DND-41 (cell line): ENCODE data around the gene ADCY4.

Experiments
- ATAC-seq: fragments of 200-7000 bp; cut with Tn5 transposase; 3 replicates; pipeline ENCODE4 v1.9.1; 2021; ENCODE audit warnings: low read depth; ENCODE audit not compliant: insufficient read depth
- DNase-seq: peaks from one replicate; pipeline ENCODE4 v3.0.0-alpha.2; 2020
- H2AFZ ChIP-seq: 2 replicates; pipeline ENCODE4 v1.6.0; 2012; ENCODE audit warnings: low read depth, low read length
- H3K27ac ChIP-seq: 2 replicates; pipeline ENCODE4 v1.5.1; 2012; ENCODE audit warnings: low read length, inconsistent platforms
- H3K27me3 ChIP-seq: fragments of 200-600 bp; sonication (generic); 2 replicates; pipeline ENCODE4 v1.6.0; 2012; ENCODE audit warnings: low read length, mild to moderate bottlenecking, inconsistent platforms; ENCODE audit not compliant: insufficient read depth, poor library complexity
- H3K36me3 ChIP-seq: 2 replicates; pipeline ENCODE4 v1.5.1; 2012; ENCODE audit warnings: low read length, inconsistent platforms; ENCODE audit not compliant: insufficient read depth
- H3K4me1 ChIP-seq: 2 replicates; pipeline ENCODE4 v1.5.1; 2012; ENCODE audit warnings: mild to moderate bottlenecking, low read length; ENCODE audit not compliant: insufficient read depth
- H3K4me2 ChIP-seq: 2 replicates; pipeline ENCODE4 v1.6.0; 2012; ENCODE audit warnings: mild to moderate bottlenecking, moderate library complexity, low read length, inconsistent platforms; ENCODE audit not compliant: insufficient read depth
- H3K4me3 ChIP-seq, 2 experiments: fragments of 200-600 bp in 1 of 2; shearing (Covaris generic) in 1 of 2; 2 replicates each; pipeline ENCODE4 v1.5.1; 2012 to 2016; ENCODE audit warnings: inconsistent platforms in 2 of 2, low read length in 2 of 2, mild to moderate bottlenecking in 2 of 2, low read depth in 1 of 2, moderate library complexity in 1 of 2
- H3K79me2 ChIP-seq: 2 replicates; pipeline ENCODE4 v1.6.0; 2012; ENCODE audit warnings: low read length, inconsistent platforms; ENCODE audit not compliant: insufficient read depth
- H3K9ac ChIP-seq: 2 replicates; pipeline ENCODE4 v1.6.0; 2012; ENCODE audit warnings: low read depth, mild to moderate bottlenecking, inconsistent platforms, low read length, moderate library complexity
- H3K9me3 ChIP-seq: 2 replicates; pipeline ENCODE4 v1.5.1; 2012; ENCODE audit warnings: low read length, moderate library complexity, mild to moderate bottlenecking, inconsistent platforms; ENCODE audit not compliant: insufficient read depth, severe bottlenecking
- H4K20me1 ChIP-seq: 2 replicates; pipeline ENCODE4 v1.6.0; 2012; ENCODE audit warnings: low read length; ENCODE audit not compliant: insufficient read depth
- EZH2 ChIP-seq: IDR thresholded peaks from 3 replicates; pipeline ENCODE4 v1.6.1; 2012; ENCODE audit warnings: borderline replicate concordance, low read depth, mild to moderate bottlenecking, moderate library complexity, low read length, inconsistent platforms; ENCODE audit not compliant: severe bottlenecking
- TF ChIP-seq, protein P1 (sequence below): IDR thresholded peaks from 2 replicates; pipeline ENCODE4 v1.5.1; 2012; ENCODE audit warnings: borderline replicate concordance, low read length, moderate library complexity, mild to moderate bottlenecking; ENCODE audit not compliant: poor library complexity, severe bottlenecking; ENCODE audit errors: extremely low read depth

Gene ADCY4

DNA sequence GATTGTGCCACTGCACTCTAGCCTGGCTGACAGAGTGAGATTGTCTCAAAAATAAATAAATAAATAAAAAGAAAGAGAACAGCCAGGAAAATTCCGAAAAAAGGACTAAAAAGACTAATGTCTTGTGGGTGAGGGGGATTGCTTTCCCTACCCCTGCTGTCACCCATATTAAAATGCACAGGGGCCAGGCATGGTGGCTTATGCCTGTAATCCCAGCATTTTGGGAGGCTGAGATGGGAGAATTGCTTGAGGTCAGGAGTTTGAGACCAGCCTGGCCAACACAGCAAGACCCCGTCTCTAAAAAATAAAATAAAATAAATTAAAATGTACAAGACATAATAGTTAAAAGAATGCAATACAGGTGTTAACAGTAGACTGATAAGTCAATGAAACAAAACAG, 41.3 kb downstream of the ADCY4 start:
- DNase-seq, result no peak
- H3K9ac ChIP-seq, result no peak overlapping the region
- H3K9me3 ChIP-seq, result no peaks in the 10 kb centered on the region
- no peak overlapping the region for H3K4me2 ChIP-seq
- no peaks in the 10 kb centered on the region for H3K27me3 ChIP-seq
- H3K4me1 ChIP-seq, result peaks cover 19% of the 10 kb centered on the region
- H3K4me3 ChIP-seq, result no peak overlapping the region
- TF ChIP-seq, protein P1, sequence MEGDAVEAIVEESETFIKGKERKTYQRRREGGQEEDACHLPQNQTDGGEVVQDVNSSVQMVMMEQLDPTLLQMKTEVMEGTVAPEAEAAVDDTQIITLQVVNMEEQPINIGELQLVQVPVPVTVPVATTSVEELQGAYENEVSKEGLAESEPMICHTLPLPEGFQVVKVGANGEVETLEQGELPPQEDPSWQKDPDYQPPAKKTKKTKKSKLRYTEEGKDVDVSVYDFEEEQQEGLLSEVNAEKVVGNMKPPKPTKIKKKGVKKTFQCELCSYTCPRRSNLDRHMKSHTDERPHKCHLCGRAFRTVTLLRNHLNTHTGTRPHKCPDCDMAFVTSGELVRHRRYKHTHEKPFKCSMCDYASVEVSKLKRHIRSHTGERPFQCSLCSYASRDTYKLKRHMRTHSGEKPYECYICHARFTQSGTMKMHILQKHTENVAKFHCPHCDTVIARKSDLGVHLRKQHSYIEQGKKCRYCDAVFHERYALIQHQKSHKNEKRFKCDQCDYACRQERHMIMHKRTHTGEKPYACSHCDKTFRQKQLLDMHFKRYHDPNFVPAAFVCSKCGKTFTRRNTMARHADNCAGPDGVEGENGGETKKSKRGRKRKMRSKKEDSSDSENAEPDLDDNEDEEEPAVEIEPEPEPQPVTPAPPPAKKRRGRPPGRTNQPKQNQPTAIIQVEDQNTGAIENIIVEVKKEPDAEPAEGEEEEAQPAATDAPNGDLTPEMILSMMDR, result no peak
- no peak for TF ChIP-seq EZH2
- H3K36me3 ChIP-seq, result peaks cover 40% of the 10 kb centered on the region
- H2AFZ ChIP-seq, result no peak overlapping the region
- no peaks in the 10 kb centered on the region for H4K20me1 ChIP-seq
- no peaks in the 10 kb centered on the region for H3K79me2 ChIP-seq
- H3K27ac ChIP-seq, result no peak overlapping the region
- ATAC-seq, result no peak

DNA sequence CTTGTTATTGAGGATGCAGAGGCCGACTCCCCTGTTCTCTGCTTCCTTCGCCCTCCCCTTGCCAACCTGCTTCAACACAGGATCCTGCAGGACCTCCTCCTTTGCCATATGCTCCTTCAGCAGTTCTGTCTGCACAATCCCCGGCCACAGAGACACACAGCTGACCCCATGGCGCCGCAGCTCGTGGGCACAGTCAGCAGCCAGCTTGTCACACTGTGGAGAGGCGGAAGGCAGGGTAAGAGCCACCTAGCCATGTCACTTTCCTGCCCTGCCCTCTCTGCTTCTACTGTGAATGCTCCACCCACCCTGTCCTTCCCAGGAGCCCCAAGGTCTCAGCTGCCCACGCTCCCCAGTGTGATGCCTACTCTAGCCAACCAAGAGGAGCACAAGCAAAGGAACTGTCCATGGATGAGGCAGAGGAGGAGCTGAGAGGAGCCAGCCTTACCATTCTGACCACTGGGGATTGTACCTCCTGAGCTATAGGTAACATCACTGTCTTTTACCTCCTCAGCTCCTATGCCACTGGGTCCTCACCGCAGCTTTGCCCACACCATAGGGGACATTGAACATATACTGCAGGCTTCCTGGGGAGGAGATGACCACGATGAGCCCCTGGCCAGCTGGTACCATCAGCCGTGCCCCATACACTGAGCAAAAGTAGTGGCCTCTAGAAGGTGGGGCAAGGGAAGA, 42.6 kb downstream of the ADCY4 start:
- ATAC-seq, result no peak
- Histone ChIP-seq H3K4me2 (no peak overlapping the region), H3K9ac (no peak overlapping the region), H3K27ac (no peak overlapping the region), H3K9me3 (no peaks in the 10 kb centered on the region), H2AFZ (no peak overlapping the region), H4K20me1 (no peaks in the 10 kb centered on the region), H3K27me3 (no peaks in the 10 kb centered on the region), H3K4me1 (peaks cover 9% of the 10 kb centered on the region; the same call in 1 of the 2 replicates), H3K4me3 (no peak overlapping the region), H3K79me2 (no peaks in the 10 kb centered on the region), H3K36me3 (peaks cover 40% of the 10 kb centered on the region)
- no peak for DNase-seq
- TF ChIP-seq, protein P1, result no peak
- TF ChIP-seq EZH2, result no peak

DNA sequence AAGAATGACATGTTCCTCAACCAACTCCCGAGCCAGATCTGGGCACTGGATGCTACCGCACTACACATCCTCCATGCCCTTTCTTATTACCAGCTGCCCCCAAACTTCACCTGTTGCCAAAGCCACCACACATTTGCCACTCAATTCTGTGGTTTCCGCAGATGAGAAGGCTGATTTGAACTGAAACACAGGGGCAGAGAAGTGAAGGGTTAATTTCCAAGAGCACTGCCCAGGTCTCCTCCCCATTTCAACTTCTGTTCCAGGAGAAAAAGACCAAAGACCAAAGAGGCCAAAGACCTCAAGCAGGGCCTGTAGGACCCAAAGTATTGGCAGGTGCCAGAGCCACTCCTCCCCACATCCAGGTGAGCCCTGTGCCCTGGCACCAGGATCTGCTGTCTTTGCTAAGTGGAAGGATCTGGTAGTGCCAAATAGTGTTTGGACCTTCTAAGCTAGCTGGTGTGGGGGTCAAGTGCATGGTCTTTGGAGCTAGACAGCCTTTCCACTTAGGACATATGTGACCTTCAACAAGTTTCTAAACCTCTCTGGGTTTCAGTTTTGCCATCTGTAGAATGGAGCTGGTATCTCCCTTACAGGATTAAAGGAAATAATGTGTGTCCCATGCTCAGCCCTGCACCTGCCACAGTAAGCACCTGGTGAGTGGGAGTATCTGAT, 43.3 kb downstream of the ADCY4 start:
- Histone ChIP-seq H3K27ac (no peak overlapping the region), H3K4me1 (peaks cover 2% of the 10 kb centered on the region; the same call in 1 of the 2 replicates)

More for the DNA sequence above, 43.3 kb downstream of the ADCY4 start:
- Histone ChIP-seq H3K4me3 (no peak overlapping the region), H3K27me3 (no peaks in the 10 kb centered on the region), H3K79me2 (no peaks in the 10 kb centered on the region), H3K4me2 (no peak overlapping the region), H4K20me1 (no peaks in the 10 kb centered on the region), H3K9me3 (no peaks in the 10 kb centered on the region), H3K9ac (no peak overlapping the region), H3K36me3 (peaks cover 40% of the 10 kb centered on the region), H2AFZ (no peak overlapping the region)
- ATAC-seq, result no peak
- no peak for DNase-seq
- TF ChIP-seq, protein P1, result no peak
- TF ChIP-seq EZH2, result no peak
